DOHH2 (cell line): ENCODE measurements around the gene MMP1.

ENCODE experiments used
- EZH2phosphoT487 ChIP-seq: fragments of 200-600 bp; sonication (generic); IDR thresholded peaks from 2 replicates; pipeline ENCODE4 v1.6.1; 2017; ENCODE audit warnings: borderline replicate concordance, mild to moderate bottlenecking, antibody characterized with exemption, low read length, moderate library complexity, mixed read lengths
- TF ChIP-seq, protein P1 (sequence below): fragments of 200-600 bp; sonication (generic); IDR thresholded peaks from one replicate; pipeline ENCODE4 v1.5.1; 2014; ENCODE audit warnings: antibody characterized with exemption, mild to moderate bottlenecking, low read depth, low read length; ENCODE audit not compliant: poor library complexity, severe bottlenecking

DNA sequence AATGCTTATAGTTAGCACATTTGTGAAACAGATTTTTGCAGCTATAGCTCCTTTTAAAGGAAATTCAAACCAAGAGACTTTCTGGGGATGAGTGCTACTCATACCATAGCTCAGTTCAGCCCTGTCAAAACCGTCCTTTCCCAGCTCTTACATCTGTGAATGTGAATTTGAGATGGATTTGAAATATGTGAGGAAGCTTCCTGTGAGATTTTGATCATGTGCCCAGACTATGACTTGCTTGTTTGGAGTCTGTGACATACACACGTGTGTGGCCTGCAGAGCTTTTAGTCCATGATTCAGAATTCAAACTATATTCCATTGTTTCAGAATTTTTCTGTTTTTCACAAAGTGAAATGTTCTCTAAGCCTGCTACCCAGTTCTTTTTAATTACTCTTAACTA is 4.4 kb upstream of the MMP1 start:
- TF ChIP-seq, protein P1, sequence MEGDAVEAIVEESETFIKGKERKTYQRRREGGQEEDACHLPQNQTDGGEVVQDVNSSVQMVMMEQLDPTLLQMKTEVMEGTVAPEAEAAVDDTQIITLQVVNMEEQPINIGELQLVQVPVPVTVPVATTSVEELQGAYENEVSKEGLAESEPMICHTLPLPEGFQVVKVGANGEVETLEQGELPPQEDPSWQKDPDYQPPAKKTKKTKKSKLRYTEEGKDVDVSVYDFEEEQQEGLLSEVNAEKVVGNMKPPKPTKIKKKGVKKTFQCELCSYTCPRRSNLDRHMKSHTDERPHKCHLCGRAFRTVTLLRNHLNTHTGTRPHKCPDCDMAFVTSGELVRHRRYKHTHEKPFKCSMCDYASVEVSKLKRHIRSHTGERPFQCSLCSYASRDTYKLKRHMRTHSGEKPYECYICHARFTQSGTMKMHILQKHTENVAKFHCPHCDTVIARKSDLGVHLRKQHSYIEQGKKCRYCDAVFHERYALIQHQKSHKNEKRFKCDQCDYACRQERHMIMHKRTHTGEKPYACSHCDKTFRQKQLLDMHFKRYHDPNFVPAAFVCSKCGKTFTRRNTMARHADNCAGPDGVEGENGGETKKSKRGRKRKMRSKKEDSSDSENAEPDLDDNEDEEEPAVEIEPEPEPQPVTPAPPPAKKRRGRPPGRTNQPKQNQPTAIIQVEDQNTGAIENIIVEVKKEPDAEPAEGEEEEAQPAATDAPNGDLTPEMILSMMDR: no peak
- no peak for TF ChIP-seq EZH2phosphoT487
